ENCODE results near the gene RAB11FIP3.

Gene RAB11FIP3

DNA sequence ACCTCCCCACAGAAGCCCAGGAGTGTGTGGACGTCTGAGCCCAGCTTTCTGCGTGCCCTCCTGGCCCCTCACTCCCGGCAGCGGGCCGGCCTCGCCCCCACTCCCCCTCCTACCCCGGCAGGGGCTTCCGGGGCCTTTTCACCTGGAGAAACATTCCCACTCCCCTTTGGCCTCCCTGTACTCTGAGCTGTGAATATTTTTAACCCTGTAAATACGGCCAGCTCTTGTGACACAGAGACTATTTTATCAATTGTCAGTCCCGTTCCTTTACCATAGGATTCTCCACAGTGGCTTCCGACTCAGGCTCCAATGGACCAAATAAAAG, 128.8 kb downstream of the RAB11FIP3 start:
- H4K20me1 ChIP-seq (ENCODE audit: control insufficient read depth, insufficient read depth, low read depth, low read length) = no peaks in the 10 kb centered on the region; the same call in 1 of the 2 replicates
- peaks cover 18% of the 10 kb centered on the region; the same call in 1 of the 2 replicates for H3K36me3 ChIP-seq (ENCODE audit: control insufficient read depth, low read length)
- no peak overlapping the region for H3K4me2 ChIP-seq (ENCODE audit: low read length)
- no peaks in the 10 kb centered on the region for H3K9me2 ChIP-seq (replicated peaks; ENCODE audit: control insufficient read depth, low read length)
- H3F3A ChIP-seq (ENCODE audit: control insufficient read depth, insufficient read depth) = no peaks in the 10 kb centered on the region
- no peak overlapping the region for H3K4me3 ChIP-seq (ENCODE audit: low read length)
- H3K27me3 ChIP-seq (ENCODE audit: control insufficient read depth, low read length) = peaks cover under 1% of the 10 kb centered on the region; the same call in 1 of the 2 replicates
- H3K79me2 ChIP-seq (ENCODE audit: control insufficient read depth, low read length) = no peaks in the 10 kb centered on the region
- TF ChIP-seq, protein P1, sequence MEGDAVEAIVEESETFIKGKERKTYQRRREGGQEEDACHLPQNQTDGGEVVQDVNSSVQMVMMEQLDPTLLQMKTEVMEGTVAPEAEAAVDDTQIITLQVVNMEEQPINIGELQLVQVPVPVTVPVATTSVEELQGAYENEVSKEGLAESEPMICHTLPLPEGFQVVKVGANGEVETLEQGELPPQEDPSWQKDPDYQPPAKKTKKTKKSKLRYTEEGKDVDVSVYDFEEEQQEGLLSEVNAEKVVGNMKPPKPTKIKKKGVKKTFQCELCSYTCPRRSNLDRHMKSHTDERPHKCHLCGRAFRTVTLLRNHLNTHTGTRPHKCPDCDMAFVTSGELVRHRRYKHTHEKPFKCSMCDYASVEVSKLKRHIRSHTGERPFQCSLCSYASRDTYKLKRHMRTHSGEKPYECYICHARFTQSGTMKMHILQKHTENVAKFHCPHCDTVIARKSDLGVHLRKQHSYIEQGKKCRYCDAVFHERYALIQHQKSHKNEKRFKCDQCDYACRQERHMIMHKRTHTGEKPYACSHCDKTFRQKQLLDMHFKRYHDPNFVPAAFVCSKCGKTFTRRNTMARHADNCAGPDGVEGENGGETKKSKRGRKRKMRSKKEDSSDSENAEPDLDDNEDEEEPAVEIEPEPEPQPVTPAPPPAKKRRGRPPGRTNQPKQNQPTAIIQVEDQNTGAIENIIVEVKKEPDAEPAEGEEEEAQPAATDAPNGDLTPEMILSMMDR (IDR thresholded peaks at IDR 0.05; ENCODE audit: low read depth, low read length, poor library complexity, severe bottlenecking) = no peak
- TF ChIP-seq EZH2phosphoT487 (IDR thresholded peaks at IDR 0.05; ENCODE audit: borderline replicate concordance, low read length) = no peak
- H3K27ac ChIP-seq (ENCODE audit: low read depth, low read length) = no peak overlapping the region
- H3K4me1 ChIP-seq (ENCODE audit: control insufficient read depth, low read length) = peaks cover 8% of the 10 kb centered on the region
- H3K9me3 ChIP-seq (ENCODE audit: control insufficient read depth, insufficient read depth, low read length) = no peaks in the 10 kb centered on the region

DNA sequence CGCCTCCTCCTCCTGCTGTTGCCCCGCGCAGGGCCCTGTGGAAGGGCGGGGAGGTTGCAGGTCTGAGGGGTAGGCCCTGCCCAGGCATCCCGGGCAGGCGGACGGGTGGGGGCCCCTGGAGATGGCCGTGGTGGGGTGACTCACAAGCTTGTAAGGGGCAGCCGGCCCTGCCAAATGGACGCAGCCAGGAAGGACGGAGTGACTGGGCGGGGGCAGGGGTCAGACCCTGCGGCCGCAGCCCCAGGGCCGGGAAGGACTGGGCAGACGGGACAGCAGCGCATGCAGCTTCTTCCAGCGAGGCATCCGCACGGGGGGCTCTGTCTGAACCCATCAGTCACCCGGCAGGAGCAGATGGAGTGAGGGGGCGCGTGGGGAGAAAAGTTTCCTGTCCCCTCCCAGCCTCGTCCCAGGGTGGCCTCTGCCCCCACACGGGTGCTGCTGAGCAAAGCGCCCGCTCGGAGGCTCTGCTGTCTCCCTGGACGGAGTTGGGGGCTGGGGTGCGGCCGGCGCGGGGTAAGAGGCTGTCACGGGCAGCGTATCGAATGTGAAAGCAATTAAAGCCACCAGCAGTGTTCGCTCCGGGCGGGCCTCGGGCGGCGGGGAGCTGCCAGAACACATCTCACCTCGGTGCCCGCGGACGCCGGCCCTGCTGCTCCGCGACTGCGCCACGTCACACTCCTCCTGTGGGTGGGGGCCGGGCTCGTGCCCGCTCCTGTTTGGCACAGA, 129.4 kb downstream of the RAB11FIP3 start:
- Histone ChIP-seq H4K20me1 (ENCODE audit: control insufficient read depth, insufficient read depth, low read depth, low read length) (no peaks in the 10 kb centered on the region; the same call in 1 of the 2 replicates), H3K27ac (ENCODE audit: low read depth, low read length) (no peak overlapping the region), H3K79me2 (ENCODE audit: control insufficient read depth, low read length) (no peaks in the 10 kb centered on the region), H3K4me1 (ENCODE audit: control insufficient read depth, low read length) (peaks cover 8% of the 10 kb centered on the region), H3K4me3 (ENCODE audit: low read length) (no peak overlapping the region), H3K36me3 (ENCODE audit: control insufficient read depth, low read length) (peaks cover 16% of the 10 kb centered on the region; the same call in 1 of the 2 replicates), H3K4me2 (ENCODE audit: low read length) (no peak overlapping the region), H3K27me3 (ENCODE audit: control insufficient read depth, low read length) (peaks cover 6% of the 10 kb centered on the region), H3F3A (ENCODE audit: control insufficient read depth, insufficient read depth) (no peaks in the 10 kb centered on the region), H3K9me3 (ENCODE audit: control insufficient read depth, insufficient read depth, low read length) (no peaks in the 10 kb centered on the region), H3K9me2 (replicated peaks; ENCODE audit: control insufficient read depth, low read length) (no peaks in the 10 kb centered on the region)
- TF ChIP-seq, protein P1 (IDR thresholded peaks at IDR 0.05; ENCODE audit: low read depth, low read length, poor library complexity, severe bottlenecking) = no peak
- no peak for TF ChIP-seq EZH2phosphoT487 (IDR thresholded peaks at IDR 0.05; ENCODE audit: borderline replicate concordance, low read length)

DNA sequence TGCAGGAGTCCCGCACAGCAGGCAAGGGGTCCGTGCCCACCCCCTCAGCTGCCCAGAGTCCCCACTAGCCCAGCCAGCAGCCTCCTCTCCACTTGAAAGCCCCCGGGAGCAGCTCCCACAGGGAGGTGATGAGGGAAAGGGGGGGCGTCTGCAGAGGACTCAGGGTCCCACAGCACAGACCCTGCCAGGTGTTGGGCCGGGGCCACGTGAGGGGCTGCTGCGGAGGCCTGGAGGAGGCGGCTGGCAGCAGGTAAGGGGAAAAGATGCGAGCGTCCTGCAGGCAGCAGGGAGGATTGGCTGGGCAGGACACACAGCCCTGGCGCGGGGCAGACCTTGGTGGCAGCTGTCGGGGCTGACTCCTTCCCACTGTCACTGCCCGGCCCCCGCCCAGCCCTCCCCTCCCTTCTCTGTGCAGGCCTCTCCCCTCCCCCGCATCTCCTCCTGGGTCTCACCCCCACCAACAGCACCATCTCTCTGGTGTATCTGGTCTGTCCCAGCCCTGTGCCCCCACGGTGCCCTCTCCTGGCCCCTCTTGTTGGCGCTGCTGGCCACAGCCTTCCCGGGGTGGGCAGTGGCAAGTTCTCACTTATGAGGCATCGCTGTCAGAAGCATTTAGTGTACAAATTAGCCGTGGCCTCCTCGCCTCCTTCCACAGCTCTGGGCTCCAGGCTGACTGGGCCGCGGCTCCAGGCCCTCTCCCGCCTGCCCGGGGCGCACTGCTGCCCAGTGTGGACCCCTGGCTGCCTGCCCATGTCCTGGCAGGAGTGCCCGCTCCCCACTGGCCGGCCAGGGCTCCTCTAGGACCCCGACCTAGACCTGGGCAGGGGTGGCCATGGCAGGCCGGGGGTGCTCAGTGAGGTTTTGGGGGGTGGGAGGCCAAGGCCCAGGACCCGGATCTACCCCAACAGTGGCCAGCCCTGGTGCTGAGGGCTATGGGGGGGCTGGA, 130.4 kb downstream of the RAB11FIP3 start:
- H3K4me1 ChIP-seq (ENCODE audit: control insufficient read depth, low read length) = peaks cover 8% of the 10 kb centered on the region
- no peak overlapping the region for H3K4me3 ChIP-seq (ENCODE audit: low read length)
- no peaks in the 10 kb centered on the region for H3K9me2 ChIP-seq (replicated peaks; ENCODE audit: control insufficient read depth, low read length)
- no peak overlapping the region for H3K4me2 ChIP-seq (ENCODE audit: low read length)
- no peaks in the 10 kb centered on the region for H3F3A ChIP-seq (ENCODE audit: control insufficient read depth, insufficient read depth)
- no peaks in the 10 kb centered on the region for H3K79me2 ChIP-seq (ENCODE audit: control insufficient read depth, low read length)
- H3K36me3 ChIP-seq (ENCODE audit: control insufficient read depth, low read length) = peaks cover 14% of the 10 kb centered on the region; the same call in 1 of the 2 replicates
- H3K9me3 ChIP-seq (ENCODE audit: control insufficient read depth, insufficient read depth, low read length) = no peaks in the 10 kb centered on the region
- no peak overlapping the region for H3K27ac ChIP-seq (ENCODE audit: low read depth, low read length)
- peaks cover 6% of the 10 kb centered on the region for H3K27me3 ChIP-seq (ENCODE audit: control insufficient read depth, low read length)
- no peaks in the 10 kb centered on the region; the same call in 1 of the 2 replicates for H4K20me1 ChIP-seq (ENCODE audit: control insufficient read depth, insufficient read depth, low read depth, low read length)
- TF ChIP-seq, protein P1 (IDR thresholded peaks at IDR 0.05; ENCODE audit: low read depth, low read length, poor library complexity, severe bottlenecking) = no peak
- no peak for TF ChIP-seq EZH2phosphoT487 (IDR thresholded peaks at IDR 0.05; ENCODE audit: borderline replicate concordance, low read length)
